Astrocyte of the cerebellum (primary cell): ENCODE measurements around the gene C3orf22.

ENCODE experiments used
- DNase-seq: peaks from one replicate; pipeline ENCODE4 v3.0.0-alpha.2; 2011; ENCODE audit warnings: low read depth
- H3K4me3 ChIP-seq: 2 replicates; pipeline ENCODE4 v1.5.1; 2011; ENCODE audit warnings: mild to moderate bottlenecking, low read depth, low read length, moderate library complexity
- CTCF ChIP-seq: IDR thresholded peaks from 2 replicates; pipeline ENCODE4 v1.5.1; 2012; ENCODE audit warnings: low read length, low read depth, moderate library complexity, mild to moderate bottlenecking; ENCODE audit errors: missing control alignments
- in situ Hi-C: cut with HindIII; loops from 2 replicates; pipeline ENCODE4 v1.10.0; 2017; ENCODE audit warnings: low sequenced_read_pairs

The C3orf22 gene

DNA sequence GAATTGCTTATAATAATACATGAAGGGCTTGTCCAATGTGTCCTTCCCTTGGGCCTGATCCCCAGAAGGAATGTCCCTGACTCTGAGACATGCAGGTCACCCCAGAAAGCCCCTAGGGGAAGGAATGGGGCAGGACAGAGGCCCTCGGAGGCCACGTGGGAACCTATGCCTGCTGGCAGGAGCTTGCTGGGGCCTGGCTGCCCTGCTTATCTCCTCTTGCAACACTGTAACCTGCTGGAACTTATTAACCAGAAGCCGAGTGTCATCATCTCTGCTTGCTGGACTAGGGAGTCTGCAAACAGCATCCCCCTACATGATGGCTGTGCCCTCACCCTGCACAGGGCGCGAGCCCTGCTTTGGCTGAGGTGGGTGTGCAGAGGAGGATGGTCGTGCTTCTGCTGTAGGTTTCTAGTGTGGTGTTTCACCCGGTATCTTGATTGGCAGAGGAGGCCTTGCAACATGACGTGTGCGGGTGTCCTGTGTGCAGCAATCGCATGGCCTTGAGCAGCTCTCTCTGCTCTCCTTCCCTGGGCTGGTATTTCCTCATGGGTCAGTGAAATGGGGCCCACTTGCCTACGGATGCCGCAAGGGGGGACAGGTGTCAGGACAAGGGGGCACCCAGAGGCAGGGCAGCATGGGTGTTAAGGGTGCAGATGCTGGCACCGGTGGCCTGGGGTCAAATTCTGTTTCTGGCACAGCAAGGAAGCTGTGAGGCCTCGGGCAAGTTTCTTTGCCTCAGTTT lies 29.8 kb downstream of the C3orf22 start:
- TF ChIP-seq CTCF, result no peak
- no peak for DNase-seq
- in situ Hi-C loops, result loop anchor here (10.0 kb wide), 2 partner anchors 146 to 926 kb away; no protein-coding TSS in a partner anchor
- no peak overlapping the region for H3K4me3 ChIP-seq

- in situ Hi-C loops, result loop anchor here (10.0 kb wide), 2 partner anchors 146 to 926 kb away; no protein-coding TSS in a partner anchor
- H3K4me3 ChIP-seq, result no peak overlapping the region
- TF ChIP-seq CTCF, result no peak
- no peak for DNase-seq
Observed at GRCh38 chr3:126528419-126528799, 30.3 kb downstream of the C3orf22 start.

DNA sequence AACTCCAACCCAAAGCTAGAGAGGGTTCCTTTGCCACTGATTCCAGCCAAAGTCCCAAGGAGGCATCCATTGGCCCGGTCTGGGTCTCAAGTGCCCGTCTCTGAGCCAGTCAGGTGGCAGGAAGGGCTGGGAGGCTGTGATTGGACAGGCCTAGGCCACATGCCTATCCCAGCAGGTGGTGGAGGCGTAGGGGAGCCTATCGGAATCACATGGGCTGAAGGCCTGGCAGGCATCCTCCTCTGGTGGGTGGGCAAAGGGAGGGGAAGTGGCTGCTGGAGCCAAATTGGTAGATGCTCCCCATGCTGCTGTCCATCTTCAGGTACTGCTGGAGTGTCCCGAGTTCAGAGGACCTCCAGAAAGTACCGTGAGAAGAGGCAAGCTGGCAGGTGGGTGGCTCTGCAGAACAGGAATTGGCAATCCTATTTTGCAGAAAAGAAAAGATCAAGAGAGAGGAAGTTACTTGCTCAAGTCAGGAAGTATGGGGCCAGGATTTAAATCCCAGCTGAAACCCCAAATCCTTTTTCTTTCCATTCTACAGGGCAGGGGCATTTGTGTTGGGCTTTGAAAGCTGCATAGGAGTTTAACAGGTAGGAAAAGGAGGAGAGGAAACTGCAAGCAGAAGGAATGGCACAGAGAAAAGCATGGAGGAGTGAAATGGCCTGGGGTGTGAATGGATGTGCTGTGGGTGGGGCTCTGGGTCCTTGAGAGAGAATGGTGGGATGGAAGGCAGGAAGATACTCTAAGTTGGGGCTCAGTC lies 31.1 kb downstream of the C3orf22 start:
- in situ Hi-C loops, result loop anchor here (10.0 kb wide), 2 partner anchors 147 to 927 kb away; no protein-coding TSS in a partner anchor
- no peak for TF ChIP-seq CTCF
- no peak for DNase-seq
- no peak overlapping the region for H3K4me3 ChIP-seq

- no peak for TF ChIP-seq CTCF
- DNase-seq, result no peak
- in situ Hi-C loops, result loop anchor here (10.0 kb wide), 2 partner anchors 148 to 928 kb away; no protein-coding TSS in a partner anchor
- no peak overlapping the region for H3K4me3 ChIP-seq
Observed at GRCh38 chr3:126527006-126527405, 31.7 kb downstream of the C3orf22 start.

GRCh38 chr3:126526668-126527005 lies 32.1 kb downstream of the C3orf22 start:
- no peak overlapping the region for H3K4me3 ChIP-seq
- no peak for TF ChIP-seq CTCF
- no peak for DNase-seq
- in situ Hi-C loops, result loop anchor here (10.0 kb wide), 2 partner anchors 148 to 928 kb away; no protein-coding TSS in a partner anchor

- TF ChIP-seq CTCF, result no peak
- DNase-seq, result no peak
- no peak overlapping the region for H3K4me3 ChIP-seq
- in situ Hi-C loops, result loop anchor here (10.0 kb wide), 2 partner anchors 149 to 929 kb away; no protein-coding TSS in a partner anchor
Observed at GRCh38 chr3:126525853-126526667, 32.7 kb downstream of the C3orf22 start.
